Measurements from ENCODE around the gene HIPK4.

DNA sequence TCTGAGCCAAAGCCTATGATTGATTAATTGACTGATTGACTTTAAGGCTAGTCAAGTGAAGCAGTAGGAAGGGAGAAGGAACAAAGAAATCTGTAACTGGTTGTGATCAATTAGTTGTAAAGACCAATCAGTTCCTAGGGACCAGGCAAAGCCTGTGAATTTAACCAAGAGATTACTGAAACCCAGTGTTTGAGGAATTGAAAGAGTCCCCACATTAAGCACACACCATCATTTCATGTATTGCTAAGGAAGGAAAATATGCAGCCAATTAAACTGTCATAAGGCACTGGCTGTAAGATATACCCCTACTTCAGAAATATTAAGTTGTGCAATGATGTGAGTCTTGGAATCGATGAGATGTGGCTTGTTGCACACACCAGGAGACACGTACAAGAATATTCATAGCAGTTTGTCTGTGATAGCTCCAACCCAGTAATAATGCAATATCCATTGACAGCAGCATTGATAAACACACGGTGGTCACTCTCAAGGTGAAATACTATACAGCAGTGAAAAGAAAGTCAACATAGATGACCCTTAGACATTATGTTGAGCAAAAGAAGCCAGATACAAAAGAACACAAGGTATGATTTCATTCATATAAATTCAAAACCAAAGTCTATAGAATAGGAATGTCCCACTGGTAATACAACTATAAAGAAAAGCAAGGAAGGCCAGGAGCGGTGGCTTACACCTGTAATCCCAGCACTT, 50.8 kb downstream of the HIPK4 start:
- TF ChIP-seq CTCF (conservative IDR thresholded peaks at IDR 0.05; ENCODE audit: low read depth, low read length) = no peak
- TF ChIP-seq EZH2 (IDR thresholded peaks at IDR 0.05; ENCODE audit: low read length, unreplicated experiment) = no peak
- no peak for TF ChIP-seq EZH2phosphoT487 (IDR thresholded peaks at IDR 0.05; ENCODE audit: borderline replicate concordance, low read length)

Data from PC-3 (cell line).